ENCODE results near the gene DAAM1. TPM values are rescaled to one million over a fixed set of nuclear protein-coding genes. Genes with fewer than 3 reads are reported as not detected.

The DAAM1 gene
- polyA plus RNA-seq, 1 donor (not counting 4 experiments of a cell fraction or from before 2014, with no cell fraction given), result 44.6 TPM

DNA sequence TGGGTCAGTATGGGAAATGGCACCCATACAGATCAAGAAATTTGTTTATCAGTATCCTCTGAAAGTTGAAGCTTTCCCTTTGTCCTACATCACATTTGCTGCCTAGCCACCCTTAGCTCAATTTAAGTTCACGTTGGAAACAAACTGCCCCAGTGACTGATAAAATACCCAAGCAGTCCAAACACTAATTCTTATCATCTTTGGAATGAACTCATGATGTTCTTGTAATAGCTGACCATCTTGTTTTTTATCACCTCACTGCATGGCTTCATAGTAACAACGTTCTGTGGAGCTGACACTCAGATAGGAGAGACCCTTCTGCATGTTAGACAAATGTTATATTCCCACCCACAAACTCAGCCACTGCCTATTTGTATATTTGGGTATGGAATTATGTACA, 183.3 kb downstream of the DAAM1 start:
- FAIRE-seq, result no peak
- no peak overlapping the region for H3K4me2 ChIP-seq (ENCODE audit: control insufficient read depth, extremely low read depth, insufficient read depth, low read depth, low read length)
- peaks cover 11% of the 10 kb centered on the region for H3K79me2 ChIP-seq (ENCODE audit: control insufficient read depth, insufficient read depth, low read length)
- no peak overlapping the region for H2AFZ ChIP-seq (ENCODE audit: control insufficient read depth, low read length)
- TF ChIP-seq EZH2 (IDR thresholded peaks at IDR 0.05; ENCODE audit: low read length), result no peak
- TF ChIP-seq, protein P1, sequence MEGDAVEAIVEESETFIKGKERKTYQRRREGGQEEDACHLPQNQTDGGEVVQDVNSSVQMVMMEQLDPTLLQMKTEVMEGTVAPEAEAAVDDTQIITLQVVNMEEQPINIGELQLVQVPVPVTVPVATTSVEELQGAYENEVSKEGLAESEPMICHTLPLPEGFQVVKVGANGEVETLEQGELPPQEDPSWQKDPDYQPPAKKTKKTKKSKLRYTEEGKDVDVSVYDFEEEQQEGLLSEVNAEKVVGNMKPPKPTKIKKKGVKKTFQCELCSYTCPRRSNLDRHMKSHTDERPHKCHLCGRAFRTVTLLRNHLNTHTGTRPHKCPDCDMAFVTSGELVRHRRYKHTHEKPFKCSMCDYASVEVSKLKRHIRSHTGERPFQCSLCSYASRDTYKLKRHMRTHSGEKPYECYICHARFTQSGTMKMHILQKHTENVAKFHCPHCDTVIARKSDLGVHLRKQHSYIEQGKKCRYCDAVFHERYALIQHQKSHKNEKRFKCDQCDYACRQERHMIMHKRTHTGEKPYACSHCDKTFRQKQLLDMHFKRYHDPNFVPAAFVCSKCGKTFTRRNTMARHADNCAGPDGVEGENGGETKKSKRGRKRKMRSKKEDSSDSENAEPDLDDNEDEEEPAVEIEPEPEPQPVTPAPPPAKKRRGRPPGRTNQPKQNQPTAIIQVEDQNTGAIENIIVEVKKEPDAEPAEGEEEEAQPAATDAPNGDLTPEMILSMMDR (optimal IDR thresholded peaks at IDR 0.05 in 1 of 3, IDR thresholded peaks at IDR 0.05 in 1 of 3, conservative IDR thresholded peaks at IDR 0.05 in 1 of 3; ENCODE audit: extremely low read depth in 1 of 3, insufficient read depth in 2 of 3, low read length in 3 of 3), result no peak
- H3K4me3 ChIP-seq (ENCODE audit: control insufficient read depth in 2 of 3, extremely low read depth in 1 of 3, insufficient read depth in 2 of 3, low read depth in 1 of 3, low read length in 3 of 3), result no peak overlapping the region
- no peaks in the 10 kb centered on the region for H3K9me1 ChIP-seq (ENCODE audit: control insufficient read depth, extremely low read depth, insufficient read depth, low read length)
- H3K9ac ChIP-seq (ENCODE audit: control insufficient read depth, extremely low read depth, insufficient read depth, low read length), result no peak overlapping the region
- no peaks in the 10 kb centered on the region for H4K20me1 ChIP-seq (ENCODE audit: control insufficient read depth, extremely low read depth, insufficient read depth, low read length)
- no peak for DNase-seq (ENCODE audit: low read depth, low spot score)
- no peak overlapping the region for H3K27ac ChIP-seq (ENCODE audit: control insufficient read depth, insufficient read depth, low read length)
- dilution Hi-C loops (cut with MboI; ENCODE audit: extremely low pct_ligation_motif_present, low sequenced_read_pairs), result no loop called here
- H3K4me1 ChIP-seq (ENCODE audit: control insufficient read depth, extremely low read depth, insufficient read depth, low read length), result peaks cover 8% of the 10 kb centered on the region
- H3K36me3 ChIP-seq (ENCODE audit: control insufficient read depth in 2 of 2, extremely low read depth in 1 of 2, insufficient read depth in 2 of 2, low read length in 2 of 2), result peaks cover 7 to 16% of the 10 kb centered on the region in 2 experiments
- H3K9me3 ChIP-seq (ENCODE audit: control insufficient read depth, low read depth, low read length), result no peaks in the 10 kb centered on the region
- H3K27me3 ChIP-seq (ENCODE audit: control insufficient read depth, extremely low read depth, insufficient read depth, low read length), result no peaks in the 10 kb centered on the region

DNA sequence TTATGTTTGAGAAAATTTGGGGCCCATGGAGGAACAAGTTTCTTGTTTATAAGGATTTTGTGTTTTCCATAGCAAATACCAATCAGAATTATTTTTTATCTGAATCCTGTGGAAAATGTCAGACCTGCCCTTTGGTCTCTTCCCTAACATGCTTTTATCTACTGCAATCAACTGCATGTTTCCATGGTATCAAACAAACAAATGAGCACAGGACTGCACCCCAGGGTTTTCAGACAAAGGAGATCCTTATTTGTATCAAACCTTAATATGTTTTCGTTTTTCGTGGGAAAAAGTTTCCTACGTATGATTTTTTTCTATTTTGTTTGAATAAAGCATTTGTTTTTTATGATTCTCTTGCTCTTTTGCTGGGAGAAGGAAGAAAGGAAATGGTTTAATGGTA, 185.6 kb downstream of the DAAM1 start:
- Histone ChIP-seq H3K27ac (ENCODE audit: control insufficient read depth, insufficient read depth, low read length) (no peak overlapping the region), H3K4me1 (ENCODE audit: control insufficient read depth, extremely low read depth, insufficient read depth, low read length) (no peaks in the 10 kb centered on the region), H3K4me2 (ENCODE audit: control insufficient read depth, extremely low read depth, insufficient read depth, low read depth, low read length) (no peak overlapping the region), H3K9me1 (ENCODE audit: control insufficient read depth, extremely low read depth, insufficient read depth, low read length) (no peaks in the 10 kb centered on the region), H3K4me3 (ENCODE audit: control insufficient read depth in 2 of 3, extremely low read depth in 1 of 3, insufficient read depth in 2 of 3, low read depth in 1 of 3, low read length in 3 of 3) (no peak overlapping the region), H3K27me3 (ENCODE audit: control insufficient read depth, extremely low read depth, insufficient read depth, low read length) (no peaks in the 10 kb centered on the region), H3K79me2 (ENCODE audit: control insufficient read depth, insufficient read depth, low read length) (no peaks in the 10 kb centered on the region), H3K9ac (ENCODE audit: control insufficient read depth, extremely low read depth, insufficient read depth, low read length) (no peak overlapping the region), H2AFZ (ENCODE audit: control insufficient read depth, low read length) (no peak overlapping the region), H4K20me1 (ENCODE audit: control insufficient read depth, extremely low read depth, insufficient read depth, low read length) (no peaks in the 10 kb centered on the region), H3K36me3 (ENCODE audit: control insufficient read depth in 2 of 2, extremely low read depth in 1 of 2, insufficient read depth in 2 of 2, low read length in 2 of 2) (no peaks in the 10 kb centered on the region), H3K9me3 (ENCODE audit: control insufficient read depth, low read depth, low read length) (no peaks in the 10 kb centered on the region)
- no peak for FAIRE-seq
- dilution Hi-C loops (cut with MboI; ENCODE audit: extremely low pct_ligation_motif_present, low sequenced_read_pairs), result no loop called here
- no peak for TF ChIP-seq EZH2 (IDR thresholded peaks at IDR 0.05; ENCODE audit: low read length)
- TF ChIP-seq, protein P1 (optimal IDR thresholded peaks at IDR 0.05 in 1 of 3, IDR thresholded peaks at IDR 0.05 in 1 of 3, conservative IDR thresholded peaks at IDR 0.05 in 1 of 3; ENCODE audit: extremely low read depth in 1 of 3, insufficient read depth in 2 of 3, low read length in 3 of 3), result no peak
- DNase-seq (ENCODE audit: low read depth, low spot score), result no peak
